Measurements from ENCODE around the gene KLHL8.

Gene KLHL8

GRCh38 chr4:87120010-87120409 is 100.4 kb downstream of the KLHL8 start:
- DNase-seq = no peak

GRCh38 chr4:87118826-87119225 is 101.6 kb downstream of the KLHL8 start:
- DNase-seq = no peak

GRCh38 chr4:87118421-87118820 is 102.0 kb downstream of the KLHL8 start:
- DNase-seq = no peak

GRCh38 chr4:87117732-87118075 is 102.7 kb downstream of the KLHL8 start:
- DNase-seq = no peak

- no peak for DNase-seq
Observed at GRCh38 chr4:87117051-87117731, 103.2 kb downstream of the KLHL8 start.

- no peak for DNase-seq
Observed at GRCh38 chr4:87116231-87116630, 104.2 kb downstream of the KLHL8 start.

- DNase-seq = no peak
Observed at GRCh38 chr4:87114245-87115062, 106.0 kb downstream of the KLHL8 start.

- no peak for DNase-seq
Observed at GRCh38 chr4:87112063-87112462, 108.4 kb downstream of the KLHL8 start.
